PC-9 (cell line): ENCODE measurements around the gene AHCYL2.

Experiments
- CTCF ChIP-seq: fragments of 200-600 bp; sonication (generic); conservative IDR thresholded peaks from 2 replicates; pipeline ENCODE4 v1.6.1; 2017; ENCODE audit warnings: mixed run types, antibody characterized with exemption, mild to moderate bottlenecking, moderate library complexity
- EZH2 ChIP-seq: fragments of 200-600 bp; sonication (generic); IDR thresholded peaks from 2 replicates; pipeline ENCODE4 v1.8.0; 2017; ENCODE audit warnings: antibody characterized with exemption, low read depth

GRCh38 chr7:129405527-129405926, 180.7 kb downstream of the AHCYL2 start:
- TF ChIP-seq CTCF = no peak
- TF ChIP-seq EZH2 = no peak
